Measurements from ENCODE around the gene TMC1. TPM values are rescaled to one million over a fixed set of nuclear protein-coding genes. Genes with fewer than 3 reads are reported as not detected.

The TMC1 gene
- total RNA-seq (2022; extraction: Qiagen RNA extraction), result 0.02 to 0.13 TPM (median 0.07 TPM) in 4 of 5 replicates, not detected in the other

GRCh38 chr9:72521416-72521815, at the start of gene TMC1:
Gene TMC1, plus strand, starts transcription at chr9:72521608. Its CDS starts 127,041 bp downstream, at chr9:72648649.

Other genes starting within 250 kb of the TMC1 start
- 115 to 143 TPM (median 134 TPM) in 5 replicates for gene ZFAND5, start 156.4 kb upstream of the TMC1 start, total RNA-seq (2022; extraction: Qiagen RNA extraction)

Measured in A549 treated with CORT108297 at 1 μM for 4 hours (cell line).